Measurements from ENCODE around the gene PRKCB.

Gene PRKCB

GRCh38 chr16:23944381-23944780, 108.6 kb downstream of the PRKCB start:
- peak; percentile 28 to 39 (median 35) for DNase-seq

GRCh38 chr16:23945243-23945642, 109.5 kb downstream of the PRKCB start:
- DNase-seq = no peak

- no peak for DNase-seq
Observed at GRCh38 chr16:23947838-23948237, 112.1 kb downstream of the PRKCB start.

GRCh38 chr16:23948949-23949411, 113.2 kb downstream of the PRKCB start:
- no peak for DNase-seq

DNA sequence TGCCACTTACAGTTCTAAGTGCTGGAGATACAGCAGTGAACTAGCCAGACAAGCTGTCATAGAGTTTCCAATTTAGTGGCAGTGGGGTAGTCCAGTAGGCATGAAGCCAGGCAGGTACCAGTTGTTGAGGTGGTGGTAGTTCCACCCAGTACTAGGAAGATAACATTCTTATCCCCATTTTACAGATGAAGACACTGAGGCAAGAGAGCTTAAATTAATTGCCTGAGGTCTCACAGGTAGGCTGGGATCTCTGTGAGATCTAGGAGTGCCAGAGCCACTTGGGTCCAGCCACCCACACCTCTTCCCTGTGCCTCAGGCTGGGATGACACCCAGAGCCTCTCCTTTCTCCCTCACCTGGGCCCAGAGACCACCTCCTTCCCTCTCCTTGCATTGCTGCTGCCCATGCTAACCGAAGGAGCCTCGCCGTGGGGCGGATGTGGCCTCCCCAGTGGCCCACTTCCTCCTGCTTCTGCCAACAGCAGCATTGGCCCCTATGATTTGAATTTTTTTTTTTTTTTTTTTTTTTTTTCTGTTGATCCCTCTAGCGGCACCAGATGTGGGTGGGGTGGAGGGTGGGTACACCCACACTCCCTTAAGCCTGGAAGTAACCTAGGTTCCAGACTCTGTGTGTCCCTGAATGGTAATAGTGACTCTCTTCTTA, 114.0 kb downstream of the PRKCB start:
- peak; percentile 36 to 43 (median 40) for DNase-seq

- peak; percentile 17 to 37 (median 17) for DNase-seq
Observed at GRCh38 chr16:23950291-23950894, 114.6 kb downstream of the PRKCB start.

GRCh38 chr16:23950898-23951297, 115.1 kb downstream of the PRKCB start:
- DNase-seq = peak; percentile 75 to 85 (median 82)

DNA sequence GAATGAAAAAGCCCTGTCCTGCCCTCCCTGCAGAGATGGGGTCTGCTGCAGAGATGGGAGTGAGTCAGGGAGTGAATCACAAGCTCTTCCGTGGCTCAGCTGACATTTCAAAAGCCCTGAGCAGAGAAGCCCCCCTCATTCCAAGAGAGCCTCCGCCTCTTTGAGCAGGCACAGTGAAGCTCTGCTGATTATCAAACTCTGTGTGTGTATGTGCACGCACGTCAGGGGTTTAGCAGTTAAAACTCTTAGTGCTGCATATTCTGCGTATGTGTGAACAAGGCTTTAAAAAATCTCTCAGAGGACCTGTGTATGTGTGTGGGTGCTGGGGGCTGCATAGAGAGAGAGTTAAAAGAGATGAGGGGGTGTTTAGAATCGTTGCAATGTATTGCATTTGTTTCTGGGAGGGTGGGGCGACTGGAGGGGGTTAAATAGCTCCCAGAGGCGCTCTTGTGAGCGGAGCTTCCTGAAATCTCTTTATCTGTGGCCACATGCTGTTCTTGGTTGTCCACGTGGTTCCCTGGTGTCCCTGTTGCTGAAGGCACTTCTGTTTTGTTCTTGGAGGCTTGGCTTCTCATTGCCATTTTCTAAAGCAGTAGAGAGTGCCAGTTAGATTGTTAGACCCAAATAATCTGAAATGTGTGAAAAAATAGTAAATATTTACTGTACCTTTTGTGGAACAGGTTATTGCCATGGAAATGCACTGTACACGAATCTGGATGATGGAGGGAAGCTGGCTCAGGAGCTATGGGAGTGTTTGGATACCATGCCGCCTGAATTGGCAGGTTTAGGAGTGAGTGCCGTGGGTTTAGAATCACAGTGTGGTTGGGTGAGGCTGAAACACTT, 116.6 kb downstream of the PRKCB start:
- peak; percentile 71 to 79 (median 78) for DNase-seq

DNA sequence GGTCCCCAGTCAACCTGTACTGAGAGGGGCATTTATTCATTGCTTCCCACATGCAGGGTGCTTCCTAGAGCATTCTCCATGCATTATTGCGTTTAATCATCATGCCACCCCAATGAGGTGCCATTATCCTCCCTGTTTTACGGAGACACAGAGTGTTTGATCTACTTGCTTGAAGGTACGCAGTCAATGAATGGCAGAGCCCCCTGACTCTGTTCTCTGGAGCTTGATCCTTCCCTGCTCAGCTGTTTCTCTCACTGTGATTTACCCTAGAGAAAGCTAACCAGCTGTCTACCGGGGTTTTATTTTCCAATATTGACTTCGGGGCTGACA, 117.2 kb downstream of the PRKCB start:
- no peak for DNase-seq

GRCh38 chr16:23953476-23953875, 117.7 kb downstream of the PRKCB start:
- no peak for DNase-seq

GRCh38 chr16:23955088-23955487, 119.3 kb downstream of the PRKCB start:
- DNase-seq = no peak

- DNase-seq = no peak
Observed at GRCh38 chr16:23957287-23957686, 121.5 kb downstream of the PRKCB start.

- DNase-seq = peak; percentile 68 to 85 (median 85)
Observed at GRCh38 chr16:23959072-23959751, 123.4 kb downstream of the PRKCB start.

DNA sequence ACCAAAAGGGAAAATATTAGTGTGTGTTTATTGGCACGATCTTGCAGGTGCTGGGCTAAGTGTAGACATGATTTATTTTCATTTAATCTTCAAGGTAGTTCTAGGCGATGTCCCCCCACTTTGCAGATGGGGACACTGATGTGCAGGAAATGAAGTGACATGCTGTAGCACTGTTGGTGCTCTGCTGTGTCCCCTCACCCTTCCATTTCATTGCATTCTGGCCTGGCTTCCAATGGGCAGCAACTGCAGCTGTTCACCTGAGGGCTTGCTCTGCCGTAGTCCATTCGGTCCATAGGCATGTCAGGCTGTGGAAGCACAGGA, 123.9 kb downstream of the PRKCB start:
- DNase-seq = no peak

DNA sequence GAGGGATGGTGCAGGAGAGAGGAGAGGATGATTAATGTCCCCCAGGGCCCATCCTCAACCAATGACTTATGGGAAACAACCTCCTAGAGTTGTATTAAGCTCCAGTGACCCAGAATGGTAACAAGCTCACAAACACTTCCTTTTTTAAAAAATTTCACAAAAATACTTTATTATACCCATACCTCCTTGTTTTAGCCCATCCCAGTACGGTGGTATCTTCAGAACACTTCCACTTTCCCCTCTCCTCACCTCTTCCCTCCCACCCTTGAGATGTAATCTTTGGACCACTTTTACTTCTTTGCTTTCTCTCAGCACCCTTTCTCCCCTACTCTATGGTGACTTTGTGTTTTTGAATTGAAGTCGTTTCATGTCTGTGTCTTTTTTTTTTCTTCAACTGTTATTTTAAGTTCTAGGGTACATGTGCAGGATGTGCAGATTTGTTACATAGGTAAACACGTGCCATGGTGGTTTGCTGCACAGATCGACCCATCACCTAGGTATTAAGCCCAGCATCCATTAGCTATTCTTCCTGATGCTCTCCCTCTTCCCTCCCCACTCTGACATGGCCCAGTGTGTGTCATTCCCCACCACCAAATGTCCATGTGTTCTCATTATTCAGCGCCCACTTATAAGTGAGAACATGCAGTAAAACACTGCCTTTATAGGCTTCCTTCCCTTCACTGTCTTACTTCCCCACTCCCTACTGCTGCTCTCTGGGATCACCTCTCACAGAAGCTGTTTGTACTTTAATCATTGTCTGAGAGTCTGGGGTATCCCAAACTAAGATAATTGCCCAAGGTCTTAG, 124.5 kb downstream of the PRKCB start:
- peak; percentile 31 to 53 (median 41) for DNase-seq

GRCh38 chr16:23962001-23962400, 126.2 kb downstream of the PRKCB start:
- no peak for DNase-seq

DNA sequence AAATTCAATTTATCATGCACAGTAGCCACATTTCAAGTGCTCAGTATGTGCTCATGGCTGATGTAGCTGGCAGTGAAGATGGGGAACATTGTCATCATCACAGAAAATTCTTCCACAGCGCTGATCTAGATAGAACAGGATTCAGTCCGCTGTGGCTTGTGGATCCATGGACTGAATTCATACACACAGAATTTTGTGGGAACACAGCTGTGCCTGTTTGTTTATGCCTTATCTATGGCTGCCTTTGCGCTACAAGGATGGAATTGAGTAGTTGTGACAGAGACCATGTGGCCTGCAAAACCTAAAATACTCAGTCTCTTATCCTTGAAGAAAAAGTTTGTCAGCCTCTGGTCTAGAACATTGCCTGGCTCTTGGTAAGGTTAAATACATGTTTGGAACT, 128.4 kb downstream of the PRKCB start:
- DNase-seq = no peak

- DNase-seq = no peak
Observed at GRCh38 chr16:23965137-23965733, 129.5 kb downstream of the PRKCB start.

DNA sequence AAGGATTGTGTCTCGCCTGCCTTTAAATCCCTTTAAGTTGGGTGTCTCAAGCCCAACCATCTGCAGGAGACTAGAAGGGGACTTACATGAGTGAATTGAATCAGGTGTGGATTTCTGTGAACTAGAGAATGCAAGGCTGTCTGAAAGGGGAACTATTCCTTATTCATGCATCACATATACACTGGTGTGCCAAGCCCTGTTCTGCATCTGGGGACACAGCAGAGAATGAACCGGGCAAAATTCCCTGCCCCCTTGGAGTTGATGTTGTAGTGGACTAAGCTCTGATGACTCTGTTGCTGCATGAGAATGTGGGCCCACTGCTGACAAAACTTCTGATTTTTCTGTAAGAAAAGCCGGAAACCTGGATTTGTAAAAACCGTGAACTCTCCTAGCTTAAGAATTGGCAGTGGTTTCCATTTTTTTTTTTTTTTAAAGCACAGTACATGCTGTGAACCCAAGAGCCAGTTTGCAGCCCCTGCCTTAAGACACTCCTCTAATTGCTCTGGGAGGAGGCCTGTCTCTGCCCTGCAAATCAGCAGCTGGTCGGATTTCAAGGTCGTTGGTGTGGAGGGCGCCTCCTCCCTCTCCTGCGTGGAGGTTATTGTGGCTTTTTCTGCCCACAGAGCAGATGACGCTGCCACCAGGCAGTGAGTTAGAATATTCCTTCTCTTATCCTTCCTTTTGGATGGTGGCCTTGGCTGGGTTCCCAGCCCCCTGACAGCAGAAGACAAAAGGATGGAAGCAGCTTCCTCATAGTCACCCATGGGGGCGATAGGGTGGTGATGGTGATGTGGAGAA, 131.0 kb downstream of the PRKCB start:
- peak; percentile 27 to 35 (median 29) for DNase-seq

GRCh38 chr16:23967775-23968174, 132.0 kb downstream of the PRKCB start:
- DNase-seq = no peak

DNA sequence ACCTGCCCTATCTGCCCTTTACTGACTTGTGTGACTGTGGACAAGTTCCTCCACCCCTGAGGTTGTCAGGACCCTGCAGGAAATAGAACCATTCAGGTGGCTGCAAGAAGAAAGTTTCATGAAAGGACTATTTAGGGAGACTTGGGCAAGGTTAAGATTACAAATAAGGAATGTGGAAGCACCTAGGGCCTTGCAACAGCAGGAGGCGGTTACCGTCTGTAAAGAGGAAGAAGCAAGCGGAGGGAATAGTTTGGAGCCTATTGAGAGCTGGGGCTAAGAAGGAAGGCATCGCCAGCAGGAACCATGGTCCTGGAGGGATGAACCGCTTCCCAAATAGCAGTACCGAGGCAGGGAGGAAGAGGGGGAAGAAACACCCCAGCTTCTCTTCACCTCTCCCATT, 132.4 kb downstream of the PRKCB start:
- peak; percentile 36 to 40 (median 39) for DNase-seq
